RPMI7951 (cell line): ENCODE results near the gene SECTM1. TPM values are rescaled to one million over a fixed set of nuclear protein-coding genes. Genes with fewer than 3 reads are reported as not detected.
A peak's percentile ranks its signal among the peaks of the same experiment; 100 is the strongest.

ENCODE experiments used
- DNase-seq: peaks from one replicate; pipeline ENCODE4 v3.0.0-alpha.2; 2012; ENCODE audit warnings: low read depth
- total RNA-seq: library from RNA; depleted of rRNA; stranded (reverse); fragments of >200 nt; shearing (Covaris generic); gene quantifications from 2 replicates; pipeline ENCODE4 v1.2.3, GENCODE V29; 2014

The SECTM1 gene
- total RNA-seq, 1 experiment from 2014 or later: 19.7 TPM

DNA sequence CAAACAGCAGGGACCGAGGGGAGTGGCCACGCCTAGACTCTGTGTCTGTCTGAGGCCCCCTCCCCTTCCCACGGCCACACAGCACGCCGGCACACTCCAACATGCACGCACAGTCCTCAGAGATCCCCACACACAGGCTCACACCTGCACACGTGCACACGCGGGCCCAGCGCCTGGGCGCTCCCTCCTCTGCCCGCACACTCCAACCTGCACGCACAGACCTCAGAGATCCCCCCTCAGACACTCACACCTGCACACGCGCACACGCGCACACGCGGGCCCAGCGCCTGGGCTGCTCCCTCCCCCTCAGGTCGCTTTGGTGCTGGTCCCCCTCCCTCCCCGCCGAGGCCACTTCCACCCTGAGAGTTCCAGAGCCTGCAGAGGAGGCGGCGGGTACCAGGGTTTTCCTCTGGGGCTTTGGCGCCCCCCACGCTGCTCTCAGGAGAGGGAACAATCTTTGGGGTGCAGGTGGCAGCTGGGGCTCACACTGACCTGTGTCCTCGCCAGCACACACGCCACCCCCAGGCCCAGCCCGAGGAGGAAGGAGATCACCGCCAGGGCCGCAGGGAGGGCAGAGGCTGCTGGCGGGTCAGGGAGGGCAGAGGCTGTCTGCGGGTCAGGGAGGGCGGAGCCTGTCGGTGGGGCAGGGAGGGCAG is 17.7 kb downstream of the SECTM1 start:
- no peak for DNase-seq

DNA sequence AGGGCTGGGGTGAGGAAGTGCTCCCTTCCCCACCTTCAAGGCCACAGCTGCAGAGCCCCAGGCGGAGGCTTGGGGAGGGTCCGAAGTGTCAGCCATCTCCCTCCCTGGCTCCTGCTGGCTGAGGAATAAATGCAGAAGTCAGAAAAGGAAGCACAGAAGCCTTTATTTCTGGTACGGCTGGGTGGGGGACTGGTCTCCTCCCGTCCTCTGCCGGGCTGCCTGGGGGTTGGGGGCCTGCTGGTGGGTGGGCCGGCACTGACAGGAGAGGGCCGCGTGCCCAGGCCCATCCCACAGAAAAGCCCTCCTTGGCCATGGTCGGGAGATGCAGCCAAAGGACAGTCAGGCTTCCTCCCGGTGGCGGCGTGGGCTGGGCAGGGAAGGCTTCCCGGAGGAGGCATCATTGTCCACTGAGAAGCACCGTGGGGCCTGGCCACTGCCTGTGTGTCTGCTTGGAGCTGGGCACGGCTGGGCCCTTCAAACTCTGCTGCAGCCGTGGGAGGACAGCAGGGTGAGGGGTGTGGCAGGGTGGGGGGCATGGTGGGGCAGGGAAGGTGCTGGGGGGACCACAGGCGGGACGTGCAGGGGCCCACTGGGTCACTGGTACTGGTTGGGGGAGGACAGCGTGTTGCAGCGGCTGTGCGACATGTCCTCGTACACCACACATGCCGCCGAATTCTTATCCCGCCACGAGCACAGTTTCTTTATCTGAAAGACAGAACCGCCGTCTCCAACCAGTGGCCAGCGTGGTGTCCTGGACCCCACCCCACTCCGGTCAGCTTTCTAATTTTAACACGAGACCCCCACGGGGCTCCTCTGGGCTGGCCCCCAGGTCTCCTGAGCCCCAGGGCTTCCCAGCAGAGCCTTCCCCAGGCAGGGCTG is 18.6 kb downstream of the SECTM1 start:
- no peak for DNase-seq

DNA sequence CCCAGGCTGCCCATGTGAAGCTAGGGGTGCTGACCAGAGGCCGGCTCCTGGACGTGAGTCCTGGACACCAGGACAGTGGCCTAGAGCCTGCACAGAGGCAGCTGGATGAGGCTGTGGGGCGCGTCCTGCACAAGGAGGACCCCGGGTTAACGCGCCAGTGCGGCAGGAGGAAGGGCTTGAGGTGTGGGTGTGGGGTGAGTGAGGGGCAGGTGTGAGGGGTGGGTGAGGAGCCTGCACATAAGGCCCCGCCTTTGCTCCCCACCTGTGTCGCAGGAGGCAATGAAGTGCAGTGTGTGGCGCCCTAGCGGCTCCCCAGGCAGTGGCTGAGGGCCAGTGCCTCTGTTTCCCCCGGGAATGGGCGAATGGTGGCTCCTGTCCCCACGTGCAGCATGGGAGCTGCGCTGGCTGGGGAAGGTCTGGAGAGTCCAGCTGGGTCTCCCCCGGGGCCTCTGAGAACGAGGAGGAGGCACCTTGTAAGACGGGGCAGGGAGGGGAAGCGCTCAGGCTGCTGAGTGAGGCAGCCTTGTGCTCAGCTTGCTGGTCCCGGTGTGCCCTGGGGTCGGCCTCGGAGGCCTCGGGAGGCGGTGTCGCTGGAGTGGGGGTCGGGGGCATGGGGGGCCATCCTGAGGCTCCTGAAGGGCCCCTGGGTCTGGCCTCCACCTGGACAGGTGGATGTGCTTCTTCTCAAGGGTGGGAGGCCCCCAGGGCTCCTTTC is 19.4 kb downstream of the SECTM1 start:
- DNase-seq: no peak

DNA sequence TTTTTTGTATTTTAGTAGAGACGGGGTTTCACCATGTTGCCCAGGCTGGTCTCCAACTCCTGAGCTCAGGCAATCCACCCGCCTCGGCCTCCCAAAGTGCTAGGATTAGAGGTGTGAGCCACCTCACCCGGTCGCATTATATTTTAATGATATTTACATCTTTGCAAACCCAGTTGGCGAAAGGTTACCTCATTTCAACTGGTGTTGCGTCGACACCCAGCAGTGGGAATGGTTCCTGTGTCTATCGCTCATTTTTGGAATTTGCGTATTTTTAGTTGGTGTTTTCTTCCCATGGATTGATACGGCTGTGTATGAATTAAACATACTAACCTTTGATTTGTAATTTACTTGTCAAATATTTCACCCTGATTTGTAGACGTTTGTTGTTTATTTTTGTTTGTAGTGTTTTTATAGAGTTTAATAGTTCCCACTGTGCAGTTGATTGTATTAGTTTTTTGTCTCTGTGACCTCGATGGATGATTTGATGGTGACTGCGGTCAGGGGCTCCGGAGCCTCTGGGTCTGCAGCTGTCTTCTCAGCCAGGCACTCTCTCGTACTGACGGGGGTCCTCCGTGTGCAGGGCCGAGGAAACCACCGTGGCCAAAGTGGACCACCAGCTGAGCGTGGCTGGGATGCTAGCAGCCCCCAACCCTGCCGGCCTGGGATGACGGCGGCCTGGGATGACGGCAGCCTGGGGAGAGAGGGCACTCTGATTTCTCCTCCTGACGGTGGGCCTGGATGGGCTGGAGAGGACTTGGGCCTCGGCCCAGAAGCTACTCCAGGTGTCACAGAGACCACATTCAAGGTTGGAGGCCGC is 20.2 kb downstream of the SECTM1 start:
- DNase-seq: no peak

DNA sequence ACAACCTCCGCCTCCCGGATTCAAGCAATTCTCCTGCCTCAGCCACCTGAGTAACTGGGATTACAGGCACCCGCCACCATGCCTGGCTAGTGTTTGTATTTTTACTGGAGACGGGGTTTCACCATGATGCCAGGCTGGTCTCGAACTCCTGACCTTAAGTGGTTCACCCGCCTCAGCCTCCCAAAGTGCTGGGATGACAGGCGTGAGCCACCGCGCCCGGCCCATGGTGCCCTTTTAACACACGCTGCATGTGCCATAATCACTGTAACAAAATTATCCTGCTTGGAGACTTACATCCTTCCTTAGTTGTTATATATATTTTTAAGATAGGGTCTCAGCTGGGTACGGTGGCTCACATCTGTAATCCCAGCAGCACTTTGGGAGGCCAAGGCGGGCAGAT is 21.6 kb downstream of the SECTM1 start:
- DNase-seq: no peak

DNA sequence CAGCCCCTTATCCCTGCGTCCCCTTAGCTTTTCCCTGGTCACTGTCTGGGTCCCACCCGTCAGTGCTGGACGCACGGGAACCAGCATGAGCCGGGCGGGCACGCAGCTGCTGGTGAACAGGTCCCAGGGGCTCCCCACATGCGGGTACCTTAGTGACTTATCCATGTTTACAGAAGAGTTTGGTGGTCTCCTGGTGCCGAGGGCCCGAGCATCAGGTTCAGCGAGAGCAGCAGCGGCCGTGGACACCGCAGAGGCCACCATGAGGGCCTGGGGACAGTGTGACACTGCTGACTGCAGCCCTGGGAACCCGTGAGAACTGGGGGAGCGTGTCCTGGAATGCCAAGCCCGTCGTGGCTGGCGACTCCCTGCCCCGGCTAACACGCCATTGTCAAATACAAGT is 22.7 kb downstream of the SECTM1 start:
- no peak for DNase-seq

DNA sequence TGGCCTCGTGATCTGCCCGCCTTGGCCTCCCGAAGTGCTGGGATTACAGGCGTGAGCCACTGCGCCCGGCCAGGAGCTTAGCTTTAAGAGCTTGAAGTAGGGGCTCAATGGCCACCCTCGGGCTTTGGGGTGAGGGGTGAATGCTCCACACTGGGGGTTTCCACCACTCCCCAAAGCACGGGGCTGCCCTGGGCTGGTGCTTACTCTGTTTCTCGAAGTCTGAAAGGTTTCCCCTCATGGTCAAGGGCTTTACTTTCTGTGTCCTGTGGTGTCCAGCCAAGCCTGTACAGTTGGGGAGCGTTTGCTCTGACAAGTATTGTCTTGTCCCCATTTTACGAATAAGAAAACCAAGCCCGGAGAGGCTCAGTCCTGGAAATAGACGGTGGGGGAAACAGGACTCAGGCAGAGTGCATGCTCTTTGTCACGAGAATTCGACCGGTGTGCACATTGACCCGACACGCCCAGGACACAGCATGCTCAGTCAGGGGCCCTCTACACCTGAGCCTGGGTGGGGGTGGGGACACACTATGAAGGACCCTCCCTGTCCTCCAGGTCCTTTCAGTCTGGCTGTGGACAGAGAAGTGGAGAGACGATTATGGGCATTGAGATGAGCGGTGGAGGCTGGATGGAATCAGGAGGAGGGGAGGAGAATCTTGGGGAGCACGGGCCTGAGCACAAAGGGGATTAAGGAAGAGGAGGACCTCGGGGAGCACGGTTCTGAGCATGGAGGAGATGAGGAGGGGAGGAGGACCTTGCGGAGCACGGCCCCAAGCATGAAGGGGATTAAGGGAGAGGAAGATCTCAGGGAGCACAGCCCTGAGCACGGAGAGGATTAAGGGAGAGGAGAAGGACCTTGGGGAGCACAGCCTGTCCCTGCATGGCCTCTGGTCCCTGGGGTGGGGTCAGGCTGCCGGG is 23.7 kb downstream of the SECTM1 start:
- no peak for DNase-seq

DNA sequence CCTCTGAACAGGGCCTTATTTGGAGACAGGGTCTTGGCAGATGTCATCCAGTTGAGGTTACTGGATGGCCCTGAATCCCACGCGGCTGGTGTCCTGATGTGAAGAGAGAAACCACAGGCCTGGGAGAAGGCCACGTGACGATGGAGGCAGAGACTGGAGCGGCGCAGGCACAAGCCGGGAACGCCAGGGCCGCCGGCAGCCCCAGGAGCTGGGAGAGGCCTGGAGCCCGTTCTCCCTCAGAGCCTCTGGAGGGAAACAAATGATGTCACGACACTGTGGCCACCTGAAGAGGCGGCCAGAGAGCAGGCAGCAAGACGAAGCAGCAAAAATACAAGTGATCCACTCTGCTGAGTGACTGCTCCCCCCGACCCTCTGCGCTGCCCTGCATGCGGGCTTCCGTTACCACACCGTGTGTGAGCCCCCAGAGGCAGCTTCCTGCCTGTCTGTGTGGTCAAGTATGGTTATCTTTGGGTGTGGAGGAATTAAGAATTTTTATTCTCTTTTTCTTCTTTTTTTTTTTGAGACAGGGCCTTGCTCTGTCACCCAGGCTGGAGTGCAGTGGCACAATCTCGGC is 27.8 kb downstream of the SECTM1 start:
- DNase-seq: no peak

DNA sequence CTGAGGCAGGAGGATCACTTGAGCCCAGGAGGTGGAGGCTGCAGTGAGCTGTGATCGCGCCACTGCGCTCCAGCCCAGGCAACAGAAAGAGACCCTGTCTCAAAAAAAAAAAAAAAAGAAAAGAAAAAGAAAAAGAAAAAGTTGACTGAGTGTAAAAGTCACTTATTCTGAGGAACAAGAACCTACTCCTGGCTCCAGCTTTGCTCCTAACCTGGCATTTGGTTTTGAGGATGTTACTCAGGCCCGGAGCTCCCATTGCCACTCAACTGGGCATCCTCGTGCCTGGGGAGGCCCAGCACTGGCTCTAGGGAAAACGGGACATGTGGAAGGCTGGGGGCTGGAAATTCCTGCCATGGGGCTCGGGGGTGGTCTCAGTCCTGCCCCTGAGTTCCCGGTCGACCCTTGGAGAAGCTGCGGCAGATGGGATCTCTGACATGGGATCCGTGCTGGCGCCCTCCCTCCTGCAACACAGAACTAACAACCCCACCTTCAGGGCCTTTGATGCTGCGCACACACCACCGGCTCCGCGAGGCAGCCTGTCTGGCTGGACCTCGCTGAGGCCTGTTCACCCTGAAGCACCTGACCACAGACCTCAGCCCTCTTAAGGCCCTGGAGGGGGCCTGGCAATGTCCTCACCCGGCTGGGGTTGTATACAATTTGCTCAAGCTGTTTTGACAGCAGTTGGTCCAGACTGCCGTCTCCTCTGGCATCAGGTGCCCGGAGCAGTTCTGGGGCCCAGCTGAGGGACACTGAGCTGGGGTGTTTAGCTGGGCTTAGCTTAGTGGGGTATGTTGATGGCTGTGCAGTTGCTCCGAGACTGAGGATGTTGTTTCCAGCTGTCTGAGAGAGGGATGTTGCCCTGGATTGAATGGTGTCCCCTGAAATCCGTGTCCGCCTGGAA is 28.5 kb downstream of the SECTM1 start:
- no peak for DNase-seq

DNA sequence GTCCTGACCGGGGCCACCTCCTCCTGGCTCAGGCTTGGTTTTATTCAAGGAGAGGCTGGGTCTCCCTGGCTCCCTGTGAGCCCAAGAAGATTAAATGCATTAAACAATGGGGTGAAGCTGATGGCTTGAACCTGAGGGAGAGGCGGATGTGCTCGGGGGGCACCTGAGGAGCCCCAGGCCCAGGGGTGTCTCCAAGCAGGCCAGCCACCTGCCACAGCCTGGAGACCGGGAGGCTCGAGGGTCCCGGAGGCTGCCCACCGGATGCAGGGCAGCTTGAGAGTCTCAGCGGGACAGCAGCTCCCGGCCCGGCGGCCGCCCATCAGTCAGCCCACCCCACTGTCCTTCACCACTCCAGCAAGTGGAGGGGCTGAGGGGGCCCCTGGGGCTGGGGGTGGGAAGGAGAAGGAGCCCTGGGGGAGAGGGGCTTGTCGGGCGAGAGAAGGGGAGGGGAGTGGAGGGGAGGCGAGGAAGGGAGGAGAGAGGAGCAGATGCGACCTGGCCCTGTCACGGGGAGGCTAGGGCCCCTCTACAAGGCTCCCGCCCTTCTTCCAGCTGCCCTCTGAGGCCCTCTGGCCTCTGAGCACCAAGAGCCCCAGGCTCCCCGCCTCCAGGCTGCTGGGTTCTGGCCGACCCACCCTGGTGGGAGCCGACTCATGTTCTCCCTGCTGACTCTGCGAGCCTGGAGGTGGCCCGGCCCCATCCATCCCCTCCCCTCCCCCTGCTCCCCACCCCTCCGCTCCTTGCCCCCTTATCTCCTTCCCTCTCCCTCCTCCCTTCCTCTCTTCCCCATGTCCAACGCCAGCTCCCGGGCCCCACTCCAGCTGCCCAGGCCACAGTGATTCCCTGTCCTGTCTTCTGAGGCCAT is 29.4 kb downstream of the SECTM1 start:
- no peak for DNase-seq

DNA sequence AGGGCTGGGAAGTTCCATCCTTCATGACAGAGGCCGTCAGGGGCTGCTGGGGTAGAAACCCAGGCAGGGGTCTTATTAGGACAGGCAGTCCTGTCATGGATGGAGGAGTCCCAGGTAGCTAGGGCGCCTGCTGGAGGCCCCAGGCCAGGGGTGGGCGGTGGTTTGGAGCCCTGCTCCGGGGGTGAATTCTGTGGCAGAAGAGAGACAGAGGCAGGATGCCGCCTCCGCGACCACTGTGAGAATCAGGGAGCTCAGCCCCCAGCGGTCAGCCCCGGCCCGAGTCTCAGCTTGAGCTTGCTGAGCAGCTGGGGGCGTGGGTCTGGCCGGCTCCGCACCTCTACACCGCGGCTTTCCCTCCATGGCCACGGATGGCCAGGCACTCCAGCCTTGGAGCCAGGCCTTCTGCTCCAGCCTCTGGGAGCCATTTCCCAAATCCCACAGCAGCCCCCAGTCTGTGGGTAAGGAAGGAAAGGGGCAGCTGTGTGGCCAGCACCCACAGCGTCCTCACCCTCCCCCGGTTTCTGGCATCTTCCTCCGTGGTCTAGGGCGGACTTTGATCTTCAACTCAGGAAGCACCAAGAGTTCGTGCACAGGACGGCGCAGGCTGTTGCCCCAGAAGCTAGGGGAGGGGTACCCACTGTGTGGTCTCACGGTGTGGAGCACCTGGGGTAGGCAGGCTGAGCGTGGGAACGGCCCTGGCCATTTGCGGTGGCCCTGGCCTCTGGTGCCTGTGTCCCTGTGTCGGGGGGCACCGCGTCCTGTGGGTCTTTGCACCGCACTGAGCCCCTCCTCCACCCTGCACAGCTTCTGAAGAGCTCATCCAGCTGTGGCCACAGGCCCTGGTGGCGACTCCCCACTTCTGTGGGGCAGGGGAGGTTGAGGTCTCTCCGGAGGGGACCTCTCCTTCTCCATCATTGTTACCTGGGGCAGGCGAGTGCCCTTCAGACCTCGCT is 30.3 kb downstream of the SECTM1 start:
- DNase-seq: no peak

DNA sequence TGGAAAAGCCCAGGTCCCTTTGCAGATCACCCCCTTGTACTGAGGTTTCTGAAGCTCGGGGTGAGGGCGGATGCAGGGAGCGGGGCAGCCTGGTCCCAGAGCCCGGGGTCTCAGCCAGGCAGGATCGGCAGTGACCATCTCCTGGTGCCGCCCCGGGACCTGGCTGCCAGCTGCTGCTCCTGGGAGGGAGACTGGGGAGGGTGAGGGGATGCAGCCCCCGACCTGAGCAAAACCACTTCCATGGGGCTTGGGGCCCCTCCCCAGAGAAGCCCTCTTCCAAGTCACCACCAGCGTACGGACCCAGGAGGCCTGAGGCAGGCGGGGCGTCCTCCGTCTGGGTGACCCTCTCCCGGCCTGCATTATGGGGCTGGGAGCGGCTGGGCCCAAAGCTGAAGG is 31.0 kb downstream of the SECTM1 start:
- no peak for DNase-seq

DNA sequence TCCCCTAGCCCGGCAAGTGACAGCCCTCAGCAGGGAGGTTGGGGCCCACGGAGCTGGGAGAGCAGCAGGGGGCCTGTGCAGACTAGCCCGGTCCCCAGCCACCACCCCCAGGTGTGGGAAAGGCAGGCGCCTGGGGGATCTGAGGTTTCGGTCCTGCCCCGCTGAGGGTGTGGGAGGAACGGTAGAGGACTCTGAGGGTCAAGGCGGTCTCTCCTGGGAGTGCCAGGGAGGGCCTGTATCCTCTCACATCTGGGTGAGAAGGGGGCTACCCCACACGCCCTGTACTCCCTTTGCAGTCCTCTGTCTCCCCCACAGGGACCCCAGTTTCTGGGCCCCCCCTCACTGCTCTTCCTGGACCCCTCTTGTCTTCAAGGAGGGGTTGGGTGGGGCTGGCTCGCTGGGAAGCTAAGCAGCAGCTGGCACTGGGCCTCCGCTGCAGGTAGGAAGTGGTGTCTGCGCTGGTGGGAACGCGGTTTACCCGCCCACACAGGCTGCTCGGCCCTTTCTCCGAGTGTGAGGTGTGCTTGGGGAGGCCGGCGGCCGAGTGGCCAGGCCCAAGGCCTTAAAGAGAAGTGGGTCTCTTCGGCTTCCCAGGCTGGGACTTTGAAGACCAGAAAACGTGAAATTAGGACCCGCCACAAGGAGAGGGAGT is 31.5 kb downstream of the SECTM1 start:
- no peak for DNase-seq

DNA sequence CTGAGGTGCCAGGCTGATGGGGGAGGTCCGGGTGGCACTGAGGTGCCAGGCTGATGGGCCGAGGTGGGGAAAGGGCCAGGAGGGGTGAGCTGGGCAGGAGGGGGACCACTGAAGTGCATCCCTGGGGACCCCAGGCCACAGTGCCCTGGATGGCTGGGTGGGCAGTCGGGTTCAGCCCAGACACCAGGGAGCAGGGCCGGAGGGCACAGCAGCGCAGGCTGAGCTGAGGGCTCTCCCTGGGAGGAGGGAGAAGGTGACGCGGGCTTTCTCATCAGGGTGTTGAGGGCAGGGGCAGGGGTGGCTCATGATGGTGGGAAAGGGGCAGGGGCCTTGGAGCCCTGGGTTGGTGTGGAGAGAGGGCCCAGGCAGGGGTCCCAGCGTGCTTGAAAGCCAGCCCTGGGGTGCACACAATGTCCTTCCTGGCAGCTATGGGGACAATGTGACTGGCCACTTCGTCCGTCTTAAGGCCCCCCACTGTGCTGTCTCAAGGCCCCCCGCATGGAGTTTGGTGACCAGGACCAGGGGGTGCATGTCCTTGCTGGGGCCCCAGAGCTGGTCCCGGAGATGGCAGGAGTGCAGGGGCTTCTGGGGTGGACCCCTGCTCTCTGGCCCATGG is 32.2 kb downstream of the SECTM1 start:
- no peak for DNase-seq

DNA sequence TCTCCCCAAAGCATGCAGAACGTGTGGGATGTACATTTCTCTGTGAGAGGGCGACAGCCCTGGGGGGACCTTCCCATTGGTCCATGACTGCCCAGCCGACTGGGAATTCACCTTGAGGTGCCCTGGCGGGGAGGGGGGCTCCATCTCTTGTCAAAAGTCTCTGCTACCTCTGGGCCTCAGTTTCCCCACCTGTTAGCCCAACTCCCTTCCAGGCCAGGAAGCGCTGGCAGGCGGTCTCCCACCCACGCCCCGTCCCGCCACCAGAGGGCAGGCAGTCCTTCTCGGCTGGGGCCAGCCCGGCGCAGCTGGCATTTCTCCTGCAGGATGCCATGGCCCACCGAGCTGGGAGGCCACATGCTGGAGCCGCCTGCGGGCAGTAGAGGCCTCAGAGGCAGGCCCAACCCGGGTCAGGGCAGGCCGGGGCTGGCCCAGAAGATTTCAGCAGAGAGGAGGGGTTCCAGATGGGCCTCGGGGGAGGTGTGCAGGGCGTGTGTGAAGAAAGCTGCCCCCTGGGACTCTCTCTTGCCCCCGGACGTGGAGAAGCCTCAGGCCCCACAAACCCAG is 32.8 kb downstream of the SECTM1 start:
- peak; percentile 73 for DNase-seq

DNA sequence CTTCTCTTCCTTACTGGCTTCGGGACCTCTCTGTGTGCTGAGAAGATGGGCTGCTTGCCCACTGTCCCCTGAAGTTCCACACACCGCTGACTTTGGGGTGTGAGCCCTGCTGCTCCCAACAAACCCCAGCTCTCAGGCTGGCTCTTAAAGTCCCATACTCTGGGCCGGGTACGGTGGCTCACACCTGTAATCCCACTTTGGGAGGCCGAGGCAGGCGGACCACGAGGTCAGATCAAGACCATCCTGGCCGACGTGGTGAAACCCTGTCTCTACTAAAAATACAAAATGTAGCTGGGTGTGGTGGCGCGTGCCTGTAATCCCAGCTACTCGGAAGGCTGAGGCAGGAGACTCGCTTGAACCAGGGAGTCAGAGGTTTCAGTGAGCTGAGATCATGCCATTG is 33.3 kb downstream of the SECTM1 start:
- DNase-seq: no peak
